CD4-positive, alpha-beta T cell treated with Interleukin-17A for 4 hours (primary cell): ENCODE data around the gene RCC1.
A peak's percentile ranks its signal among the peaks of the same experiment; 100 is the strongest.
"Not testable (repeated sequence)": the region's sequence is repeated elsewhere in the genome, so short reads cannot be mapped to it uniquely, and the experiment has no call there.

Experiments
- DNase-seq: peaks from one replicate; pipeline ENCODE4 v3.0.0-alpha.2; 2020; ENCODE audit warnings: mixed read lengths

Gene RCC1

DNA sequence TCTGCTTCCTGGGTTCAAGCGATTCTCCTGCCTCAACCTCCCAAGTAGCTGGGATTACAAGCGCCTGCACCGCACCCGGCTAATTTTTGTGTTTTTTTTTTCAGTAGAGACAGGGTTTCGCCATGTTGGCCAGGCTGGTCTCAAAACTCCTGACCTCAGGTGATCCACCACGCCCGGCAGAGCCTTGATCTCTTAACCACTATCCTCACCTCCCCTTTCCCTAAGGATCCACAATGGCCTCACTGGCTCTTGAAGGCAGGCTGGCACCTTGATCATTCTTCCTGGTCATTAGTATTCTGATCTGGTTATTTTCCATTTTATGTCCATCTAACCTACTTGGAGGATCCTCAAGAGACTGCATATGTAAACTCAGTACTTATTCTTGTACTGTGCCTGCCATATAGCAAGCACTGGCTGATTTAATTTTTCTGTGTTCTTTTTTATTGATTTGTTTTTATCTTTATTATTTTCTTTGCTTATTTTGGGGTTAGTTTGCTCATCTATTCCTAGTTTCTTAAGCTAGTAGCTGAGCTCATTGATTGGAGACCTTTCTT, 6.3 kb downstream of the RCC1 start:
- no peak for DNase-seq

DNA sequence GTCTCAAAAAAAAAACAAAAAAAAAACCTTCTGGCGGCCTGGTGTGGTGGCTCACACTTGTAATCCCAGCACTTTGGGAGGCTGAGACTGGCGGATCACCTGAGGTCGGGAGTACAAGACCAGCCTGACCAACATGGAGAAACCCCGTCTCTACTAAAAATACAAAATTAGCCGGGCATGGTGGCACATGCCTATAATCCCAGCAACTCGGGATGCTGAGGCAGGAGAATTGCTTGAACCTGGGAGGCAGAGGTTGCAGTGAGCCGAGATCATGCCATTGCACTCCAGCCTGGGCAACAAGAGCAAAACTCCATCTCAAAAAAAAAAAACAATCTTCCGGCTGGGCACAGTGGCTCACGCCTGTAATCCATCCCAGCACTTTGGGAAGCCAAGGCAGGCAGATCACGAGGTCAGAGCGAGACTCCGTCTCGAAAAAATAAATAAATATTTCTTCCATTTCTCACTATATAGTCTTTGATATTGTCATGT, 8.6 kb downstream of the RCC1 start:
- DNase-seq, result not testable (repeated sequence)

DNA sequence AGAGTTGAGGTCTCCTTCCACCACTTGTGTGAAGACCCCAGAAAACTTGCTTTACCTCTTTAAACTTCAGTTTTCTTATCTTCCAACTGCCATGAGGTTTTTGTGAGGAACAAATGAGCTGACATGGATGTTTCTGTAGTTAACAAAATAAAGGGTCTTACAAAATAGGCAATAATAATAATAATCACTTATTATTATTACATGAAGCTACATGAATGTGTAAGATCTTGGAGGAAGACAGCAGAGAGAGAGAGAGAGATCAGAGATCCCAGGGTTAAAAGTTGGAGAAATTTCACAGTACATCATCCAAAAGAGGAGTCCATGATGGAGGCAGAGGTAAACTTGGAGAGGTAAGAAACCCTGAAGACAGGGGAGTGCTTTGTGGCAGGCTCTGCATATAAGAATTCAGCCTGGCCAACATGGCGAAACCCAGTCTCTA, 10.7 kb downstream of the RCC1 start:
- no peak for DNase-seq

DNA sequence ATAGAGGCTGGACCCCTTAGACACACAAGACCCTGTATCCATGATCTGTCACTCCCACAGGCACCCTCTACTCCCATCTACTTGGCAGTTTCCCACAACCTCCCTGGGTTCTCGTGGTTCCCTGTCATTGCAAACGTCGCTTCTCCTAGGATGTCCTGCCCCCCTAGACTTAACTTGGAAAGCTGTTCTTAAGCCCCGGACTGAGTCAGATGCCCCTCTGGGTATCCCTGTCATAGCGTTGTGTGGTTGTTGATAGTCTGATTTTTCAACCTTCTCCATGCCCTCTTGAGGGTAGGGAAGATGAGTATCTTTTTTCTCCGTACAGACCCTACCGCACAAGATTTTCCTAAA, 11.8 kb downstream of the RCC1 start:
- DNase-seq, result no peak

DNA sequence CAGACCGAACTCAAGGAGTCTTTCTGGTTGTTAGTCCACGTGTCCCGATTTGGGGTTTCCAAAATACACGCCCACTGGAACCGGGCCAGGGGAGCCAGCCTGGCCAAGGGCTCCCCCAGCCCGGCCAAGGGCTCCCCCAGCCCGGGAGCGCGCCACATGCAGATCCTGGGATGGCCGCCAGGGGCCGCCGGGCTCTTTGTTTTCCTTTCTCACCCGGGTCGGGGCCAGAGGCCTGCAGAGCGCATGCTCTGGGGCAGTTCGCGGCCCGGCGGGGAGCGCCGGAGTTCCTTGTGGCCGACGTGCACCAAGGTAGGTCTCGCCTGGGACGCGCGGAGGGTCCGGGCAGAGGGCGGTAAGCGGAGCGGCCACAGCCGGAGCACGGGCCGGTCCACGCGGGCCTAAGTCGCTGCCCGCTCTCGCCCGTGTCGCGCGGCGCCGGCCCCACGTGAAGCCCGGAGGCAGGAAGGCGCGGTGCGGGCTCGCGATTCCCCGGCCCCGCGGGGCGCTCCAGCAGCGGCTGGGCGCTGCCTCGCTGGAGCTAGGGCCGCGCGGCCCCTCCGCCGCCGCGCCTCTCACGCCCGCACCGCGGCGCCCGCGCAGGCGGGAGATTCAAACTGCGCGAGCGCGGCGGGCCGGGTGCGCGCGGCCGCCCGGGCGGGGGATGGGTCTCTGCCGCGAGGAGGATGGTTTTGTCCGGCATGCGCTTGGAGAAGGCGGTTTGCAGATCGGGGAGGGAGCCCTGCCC, 12.3 kb downstream of the RCC1 start:
- peak; percentile 90 for DNase-seq

DNA sequence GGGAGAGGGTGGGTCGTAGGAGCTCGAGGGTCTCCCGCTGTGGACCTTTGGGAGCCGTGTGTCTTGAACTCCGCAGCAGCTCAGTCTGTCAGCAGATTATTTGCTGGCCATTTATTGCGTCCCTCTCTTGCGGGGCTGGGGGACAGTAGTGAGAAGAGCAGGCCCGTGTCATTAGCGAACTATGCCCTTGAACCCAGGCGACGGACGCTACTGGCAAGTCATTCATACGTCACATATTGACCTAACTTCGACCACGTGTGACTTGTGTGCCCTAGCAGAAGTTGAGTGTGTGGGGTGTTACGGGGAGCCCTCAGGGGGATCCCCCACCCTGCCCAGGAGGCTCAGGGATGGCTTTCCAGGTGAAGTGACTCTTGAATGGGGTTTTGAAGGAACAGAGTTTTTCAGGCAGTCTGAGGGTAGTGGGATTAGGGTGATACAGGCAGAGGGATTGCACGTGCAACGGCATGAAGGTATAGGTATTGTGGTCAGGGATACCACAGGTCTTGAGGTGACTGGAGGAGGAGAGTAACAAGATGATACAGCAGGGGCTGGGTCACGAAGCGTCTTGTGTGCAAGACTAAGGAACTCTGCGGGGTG, 13.0 kb downstream of the RCC1 start:
- DNase-seq, result no peak

DNA sequence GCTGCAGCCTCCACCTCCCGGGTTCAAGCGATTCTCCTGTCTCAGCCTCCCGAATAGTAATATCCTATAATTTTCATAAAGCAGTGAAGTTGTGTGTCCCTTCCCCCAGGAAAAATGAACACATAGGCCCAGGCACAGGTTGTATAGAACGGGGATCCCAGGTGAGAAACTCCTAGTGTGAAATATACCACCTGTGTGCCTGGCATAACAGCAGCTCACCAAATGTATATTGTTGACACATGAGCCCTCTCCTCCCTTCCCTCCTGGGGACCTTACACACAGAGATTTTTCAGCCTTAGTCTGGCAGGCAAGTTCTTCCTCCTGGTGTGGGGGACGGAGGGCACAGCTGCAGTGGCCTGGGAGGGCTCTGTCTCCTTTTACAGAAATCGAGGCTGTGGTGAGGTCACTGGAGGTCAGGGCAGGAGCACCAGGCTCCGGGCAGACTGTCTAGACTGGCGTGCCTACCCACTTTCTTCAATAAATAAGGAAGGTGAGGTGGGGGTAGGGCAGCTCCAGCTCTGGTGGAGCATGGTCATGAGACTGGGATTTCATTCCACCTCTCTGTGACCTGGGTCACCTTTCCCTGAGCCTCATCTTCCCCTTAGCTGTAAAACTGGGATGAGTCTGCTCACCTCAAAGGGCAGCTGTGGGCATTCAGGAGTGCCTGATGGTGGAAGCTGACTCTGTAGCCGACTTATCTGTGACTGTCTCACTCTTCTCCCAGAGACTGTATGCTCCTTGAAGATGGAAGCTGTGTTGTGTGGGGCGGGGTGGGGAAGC, 14.3 kb downstream of the RCC1 start:
- DNase-seq, result no peak

DNA sequence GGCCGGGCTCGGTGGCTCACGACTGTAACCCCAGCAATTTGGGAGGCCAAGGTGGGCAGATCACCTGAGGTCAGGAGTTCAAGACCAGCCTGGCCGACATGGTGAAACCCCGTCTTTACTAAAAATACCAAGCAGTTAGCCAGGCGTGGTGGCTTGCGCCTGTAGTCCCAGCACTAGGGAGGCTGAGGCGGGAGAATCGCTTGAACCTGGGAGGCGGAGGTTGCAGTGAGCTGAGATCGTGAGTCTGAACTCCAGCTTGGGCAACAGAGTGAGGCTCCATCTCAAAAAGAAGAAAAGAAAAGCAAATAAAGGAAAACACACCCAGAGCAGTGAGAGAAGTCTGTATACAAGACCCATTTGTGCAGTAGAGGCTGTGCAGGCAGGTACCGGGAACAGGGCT, 15.0 kb downstream of the RCC1 start:
- DNase-seq, result not testable (repeated sequence)

DNA sequence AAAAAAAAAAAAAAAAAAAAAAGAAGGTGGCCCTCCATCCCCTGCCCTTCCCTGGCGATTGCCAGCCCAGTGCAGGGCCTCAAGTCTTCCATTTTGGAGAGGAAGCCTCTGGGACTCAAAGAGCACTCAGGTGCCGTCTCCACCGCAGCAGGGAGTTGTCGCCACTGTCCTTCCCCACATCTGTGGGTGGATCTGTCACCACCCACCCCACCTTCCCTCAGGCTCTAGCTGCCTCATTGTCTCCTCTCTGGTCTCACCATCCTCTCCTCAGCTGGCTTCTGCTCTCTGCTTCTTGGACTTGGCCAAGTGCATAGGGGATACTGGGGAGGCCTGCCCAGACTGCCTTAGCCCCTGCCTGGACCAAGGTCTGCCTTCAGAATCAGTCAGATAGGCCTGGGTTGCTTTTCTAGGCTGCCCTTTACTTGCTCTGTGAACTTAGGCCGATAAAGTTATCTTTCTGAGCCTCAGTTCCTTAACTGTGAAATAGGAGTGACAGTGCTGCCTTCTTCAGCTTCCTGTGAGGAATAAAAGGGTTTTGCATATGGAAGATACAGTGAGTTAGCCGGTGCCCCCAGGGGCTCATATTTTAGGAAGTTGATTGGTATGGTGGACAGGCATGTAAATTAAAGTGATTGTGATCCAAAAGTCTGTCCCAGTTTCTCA, 15.8 kb downstream of the RCC1 start:
- DNase-seq, result no peak

DNA sequence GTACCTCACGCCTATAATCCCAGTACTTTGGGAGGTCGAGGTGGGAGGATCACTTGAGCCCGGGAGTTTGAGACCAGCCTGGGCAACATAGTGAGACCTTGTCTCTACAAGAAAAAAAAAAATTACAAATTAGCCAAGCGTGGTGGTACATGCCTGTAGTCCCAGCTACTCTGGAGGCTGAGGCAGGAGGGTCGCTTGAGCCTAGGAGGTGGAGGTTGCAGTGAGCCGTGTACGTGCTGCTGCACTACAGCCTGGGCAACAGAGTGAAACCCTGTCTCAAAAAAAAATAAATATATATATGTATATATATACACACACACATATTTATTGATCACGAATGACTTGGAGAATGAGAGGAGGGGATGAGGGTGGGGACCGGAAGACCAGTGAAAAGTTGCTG, 16.7 kb downstream of the RCC1 start:
- not testable (repeated sequence) for DNase-seq

DNA sequence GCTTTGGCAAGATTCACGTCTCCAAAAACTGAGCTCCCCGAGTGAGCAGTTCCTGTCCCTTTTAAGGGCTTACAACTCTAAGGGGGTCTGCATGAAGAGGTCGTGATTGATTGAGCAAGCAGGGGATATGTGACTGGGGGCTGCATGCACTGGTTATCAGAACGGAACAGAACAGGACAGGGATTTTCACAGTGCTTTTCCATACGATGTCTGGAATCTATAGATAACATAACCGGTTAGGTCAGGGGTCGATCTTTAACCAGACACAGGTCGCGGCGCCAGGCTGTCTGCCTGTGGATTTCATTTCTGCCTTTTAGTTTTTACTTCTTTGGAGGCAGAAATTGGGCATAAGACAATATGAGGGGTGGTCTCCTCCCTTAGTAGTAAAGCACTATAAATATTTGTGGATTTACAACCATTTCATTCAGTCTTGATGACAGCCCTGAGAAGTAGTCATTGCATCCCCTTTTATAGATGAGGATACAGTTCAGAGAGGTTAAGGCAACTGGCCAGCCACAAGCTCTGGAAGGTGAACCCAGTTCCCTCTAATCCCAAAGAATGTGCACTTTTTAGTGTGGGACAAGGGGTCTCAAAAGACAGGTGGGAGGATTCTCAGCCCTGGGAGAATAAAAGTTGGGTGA, 19.3 kb downstream of the RCC1 start:
- not testable (repeated sequence) for DNase-seq

DNA sequence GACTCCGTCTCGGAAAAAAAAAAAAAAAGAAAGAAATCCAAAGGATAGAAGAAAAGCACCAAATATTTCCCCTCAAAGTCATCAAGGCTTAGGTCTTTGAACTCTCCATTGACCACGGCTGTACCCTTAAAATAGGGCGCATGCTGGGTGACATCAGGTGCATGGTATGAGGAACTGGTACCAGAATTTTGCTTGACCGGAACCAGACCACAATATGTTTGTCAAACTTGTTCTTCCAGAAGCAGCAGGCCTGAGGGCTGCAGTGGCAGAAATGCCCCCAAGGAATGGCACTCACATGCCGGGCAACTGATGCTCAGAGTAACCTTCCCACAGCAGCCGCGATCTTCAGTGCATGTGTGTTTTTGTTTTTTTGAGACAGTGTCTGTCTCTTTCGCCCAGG, 21.0 kb downstream of the RCC1 start:
- DNase-seq, result no peak

DNA sequence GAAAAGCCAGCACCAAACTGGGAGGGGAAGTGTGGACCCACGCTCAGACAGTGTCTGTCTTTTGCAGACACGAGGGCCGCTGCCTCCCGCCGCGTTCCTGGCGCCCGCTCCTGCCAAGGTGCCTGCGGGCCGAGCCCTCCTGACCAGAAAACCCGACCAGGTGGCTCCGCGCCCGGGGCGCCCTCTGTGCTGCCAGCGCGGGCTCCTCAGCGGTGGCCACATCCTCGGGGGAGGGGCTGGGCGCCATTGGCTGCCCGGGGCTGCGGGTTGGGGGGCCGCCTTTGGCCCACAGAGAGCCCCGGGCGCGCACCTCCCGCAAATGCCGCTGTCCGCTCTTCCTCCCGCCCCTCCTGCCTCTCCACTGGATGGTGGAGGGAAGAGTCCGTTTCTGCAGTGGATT, 24.6 kb downstream of the RCC1 start:
- no peak for DNase-seq

DNA sequence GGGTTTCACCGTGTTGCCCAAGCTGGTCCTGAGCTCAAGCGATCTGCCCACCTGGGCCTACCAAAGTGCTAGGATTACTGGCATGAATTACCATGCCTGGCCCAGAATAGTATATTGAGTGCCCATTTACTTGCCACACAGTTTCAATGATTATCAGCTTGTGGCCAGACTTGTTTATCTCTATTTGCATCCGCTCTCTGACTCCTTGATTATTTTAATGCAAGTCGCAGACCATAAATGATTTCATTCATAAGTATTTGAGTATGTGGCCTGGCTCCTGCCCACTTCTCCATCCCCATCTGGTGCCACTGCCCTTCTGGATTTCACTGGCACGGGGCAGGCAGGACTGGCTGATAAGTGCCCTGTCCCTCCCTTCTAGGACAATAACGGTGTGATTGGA, 28.8 kb downstream of the RCC1 start:
- no peak for DNase-seq

DNA sequence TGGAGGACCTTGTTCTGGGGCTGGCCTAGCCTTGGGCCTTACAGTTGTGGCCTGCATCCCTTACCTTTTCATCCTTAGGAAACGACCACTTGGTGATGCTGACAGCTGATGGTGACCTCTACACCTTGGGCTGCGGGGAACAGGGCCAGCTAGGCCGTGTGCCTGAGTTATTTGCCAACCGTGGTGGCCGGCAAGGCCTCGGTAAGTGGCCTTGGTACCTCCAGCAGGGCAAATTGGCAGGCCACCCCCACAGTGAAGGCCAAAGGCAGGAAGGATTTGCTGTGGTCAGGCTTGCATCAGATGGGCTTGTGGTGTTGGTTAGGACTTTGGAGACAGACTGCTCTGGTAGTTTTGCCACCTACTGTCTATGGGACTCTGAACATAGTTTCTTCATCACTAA, 29.3 kb downstream of the RCC1 start:
- no peak for DNase-seq

DNA sequence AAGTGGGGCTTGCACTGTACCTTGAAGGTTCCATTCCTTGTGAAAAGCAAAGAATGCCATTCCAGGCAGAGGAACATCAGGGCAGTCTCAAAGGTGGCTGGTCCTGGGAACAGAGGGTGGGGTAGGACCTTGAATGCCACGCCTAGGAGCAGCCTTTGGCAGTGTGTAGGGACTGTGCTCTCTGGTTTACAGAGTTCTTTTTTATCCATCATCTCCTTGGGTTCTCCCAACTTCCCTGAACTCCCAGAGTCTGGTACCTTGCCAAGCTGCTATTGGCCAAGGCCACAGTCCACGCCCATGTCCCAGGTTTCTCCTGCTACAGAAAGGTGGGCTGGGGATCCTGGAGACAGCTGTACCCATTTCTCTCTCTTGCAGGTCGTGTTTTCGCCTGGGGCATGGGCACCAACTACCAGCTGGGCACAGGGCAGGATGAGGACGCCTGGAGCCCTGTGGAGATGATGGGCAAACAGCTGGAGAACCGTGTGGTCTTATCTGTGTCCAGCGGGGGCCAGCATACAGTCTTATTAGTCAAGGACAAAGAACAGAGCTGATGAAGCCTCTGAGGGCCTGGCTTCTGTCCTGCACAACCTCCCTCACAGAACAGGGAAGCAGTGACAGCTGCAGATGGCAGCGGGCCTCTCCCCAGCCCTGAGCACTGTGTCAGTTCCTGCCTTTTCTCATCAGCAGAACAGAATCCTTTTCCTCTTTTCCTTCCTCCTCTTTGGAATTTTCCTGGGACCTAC, 31.8 kb downstream of the RCC1 start:
- DNase-seq, result no peak

DNA sequence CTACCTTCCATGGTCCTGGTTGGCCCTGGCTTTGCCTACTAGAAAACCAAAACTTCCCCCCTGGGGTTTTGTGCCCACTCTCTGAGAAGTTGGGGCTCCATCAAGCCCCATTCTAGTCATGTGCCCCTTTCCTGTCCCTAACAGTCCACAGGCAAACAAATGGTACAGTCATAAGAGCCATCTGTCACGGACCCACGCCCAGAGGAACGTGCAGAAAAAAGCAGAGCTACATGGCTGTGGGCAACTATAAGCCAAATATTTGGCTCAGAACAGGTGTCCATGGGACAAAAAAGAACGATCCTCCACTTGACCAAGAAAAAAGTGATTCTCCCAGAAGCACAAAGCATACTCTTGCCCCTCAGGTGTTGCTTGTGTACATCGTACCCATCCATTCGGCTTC, 32.4 kb downstream of the RCC1 start:
- DNase-seq, result no peak

DNA sequence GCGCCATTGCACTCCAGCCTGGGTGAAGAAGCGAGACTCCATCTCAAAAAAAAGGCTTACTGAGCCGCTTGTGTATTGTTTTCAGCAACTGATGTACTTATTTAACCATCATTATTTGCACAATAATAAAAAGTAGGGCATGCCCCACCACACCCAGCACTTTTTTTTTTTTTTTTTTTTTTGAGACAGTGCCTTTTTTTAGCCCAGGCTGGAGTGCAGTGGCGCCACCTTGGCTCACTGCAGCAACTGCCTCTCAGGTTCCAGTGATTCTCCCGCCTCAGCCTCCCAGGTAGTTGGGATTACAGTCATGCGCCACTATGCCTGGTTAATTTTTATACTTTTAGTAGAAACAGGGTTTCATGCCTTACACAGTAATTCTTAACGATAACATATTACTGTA, 34.8 kb downstream of the RCC1 start:
- no peak for DNase-seq

DNA sequence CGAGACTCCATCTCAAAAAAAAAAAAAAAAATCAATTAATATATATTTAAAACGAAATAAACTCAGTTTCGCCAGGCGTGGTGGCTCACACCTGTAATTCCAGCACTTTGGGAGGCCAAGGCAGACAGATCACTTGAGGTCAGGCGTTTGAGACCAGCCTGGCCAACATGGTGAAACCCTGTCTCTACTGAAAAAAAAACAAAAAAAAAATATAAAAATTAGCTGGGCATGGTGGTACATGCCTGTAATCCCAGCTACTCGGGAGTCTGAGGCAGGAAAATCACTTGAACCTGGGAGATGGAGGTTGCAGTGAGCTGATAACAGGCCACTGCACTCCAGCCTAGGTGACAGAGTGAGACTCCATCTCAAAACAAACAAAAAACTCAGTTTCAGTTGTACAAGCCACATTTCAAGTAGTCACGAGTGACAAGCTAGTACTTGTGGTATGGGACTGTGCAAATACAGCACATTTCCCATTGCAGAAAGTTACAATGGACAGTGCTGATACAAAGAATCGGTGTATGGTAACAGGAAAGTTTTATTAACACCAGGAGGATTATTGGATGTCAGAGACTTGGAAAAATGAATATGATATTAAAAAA, 35.7 kb downstream of the RCC1 start:
- DNase-seq, result not testable (repeated sequence)

DNA sequence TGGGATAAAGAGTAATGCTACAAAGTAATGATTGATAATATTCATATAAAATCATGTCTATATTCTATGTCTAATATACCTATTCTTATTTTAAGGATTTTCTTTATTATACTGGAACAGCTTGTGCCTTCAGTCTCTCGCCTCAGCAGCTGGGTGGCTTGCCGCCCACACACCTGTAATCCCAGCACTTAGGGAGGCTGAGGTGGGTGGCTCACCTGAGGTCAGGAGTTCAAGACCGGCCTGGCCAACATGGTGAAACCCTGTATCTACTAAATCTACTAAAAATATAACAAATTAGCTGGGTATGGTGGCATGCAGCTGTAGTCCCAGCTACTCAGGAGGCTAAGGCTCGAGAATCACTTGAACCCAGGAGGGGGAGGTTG, 39.4 kb downstream of the RCC1 start:
- DNase-seq, result no peak

DNA sequence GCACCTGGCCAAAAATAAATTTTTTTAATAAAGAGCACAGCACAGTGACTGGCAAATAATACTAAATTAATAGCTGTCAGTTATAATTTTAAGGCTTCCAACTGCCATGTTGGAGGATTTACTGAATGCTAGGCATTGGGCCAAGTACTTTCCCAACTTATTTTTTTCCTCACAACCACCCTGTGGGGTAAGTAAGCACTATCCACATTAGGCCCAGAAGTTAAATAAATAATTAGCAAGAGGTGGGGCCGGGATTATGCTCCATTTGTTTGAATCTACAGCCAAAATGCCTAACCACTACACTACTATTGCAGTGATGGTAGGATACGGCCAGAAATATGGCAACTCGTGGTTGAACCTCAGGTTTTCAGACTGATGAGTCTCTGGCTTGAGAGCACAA, 42.5 kb downstream of the RCC1 start:
- no peak for DNase-seq
